Neural cell (in vitro differentiated cells): Measurements from ENCODE around the gene RASAL2. TPM values are rescaled to one million over a fixed set of nuclear protein-coding genes. Genes with fewer than 3 reads are reported as not detected.

Source experiments
- H2AFZ ChIP-seq: fragments of 200-600, 300-800 bp; sonication (generic), shearing (Covaris generic); 2 replicates; pipeline ENCODE4 v1.6.0; 2014; ENCODE audit warnings: low read depth, mild to moderate bottlenecking, antibody characterized with exemption, low read length, moderate library complexity
- H3F3A ChIP-seq: fragments of 200-600 bp; shearing (Covaris generic); 2 replicates; pipeline ENCODE4 v1.6.1; 2016; ENCODE audit warnings: mild to moderate bottlenecking, moderate library complexity, mixed read lengths, antibody characterized with exemption, low read length; ENCODE audit not compliant: insufficient read depth, poor library complexity, severe bottlenecking
- H3K27ac ChIP-seq: fragments of 200-600, 300-800 bp; sonication (generic), shearing (Covaris generic); 2 replicates; pipeline ENCODE4 v1.5.1; 2014; ENCODE audit warnings: mild to moderate bottlenecking, low read length, moderate library complexity
- H3K27me3 ChIP-seq: fragments of 300-800, 200-600 bp; sonication (generic), shearing (Covaris generic); 2 replicates; pipeline ENCODE4 v1.6.0; 2014; ENCODE audit warnings: mild to moderate bottlenecking, low read depth, low read length, moderate library complexity; ENCODE audit not compliant: insufficient read depth
- H3K36me3 ChIP-seq: fragments of 300-800, 200-600 bp; sonication (generic), shearing (Covaris generic); 2 replicates; pipeline ENCODE4 v1.5.1; 2014; ENCODE audit warnings: mild to moderate bottlenecking, antibody characterized with exemption, low read length, moderate library complexity; ENCODE audit not compliant: insufficient read depth
- H3K4me2 ChIP-seq: fragments of 300-800, 200-600 bp; sonication (generic), shearing (Covaris generic); 2 replicates; pipeline ENCODE4 v1.6.0; 2014; ENCODE audit warnings: mild to moderate bottlenecking, low read length
- H3K4me3 ChIP-seq: fragments of 300-800, 200-600 bp; sonication (generic), shearing (Covaris generic); 2 replicates; pipeline ENCODE4 v1.5.1; 2014; ENCODE audit warnings: mild to moderate bottlenecking, low read length, moderate library complexity
- H3K79me2 ChIP-seq: fragments of 200-600 bp; shearing (Covaris generic); replicated peaks from 2 replicates; pipeline ENCODE4 v1.6.0; 2014; ENCODE audit warnings: mild to moderate bottlenecking, low read length, moderate library complexity; ENCODE audit not compliant: insufficient read depth
- H3K9ac ChIP-seq: fragments of 300-800, 200-600 bp; sonication (generic), shearing (Covaris generic); 2 replicates; pipeline ENCODE4 v1.6.1; 2016; ENCODE audit warnings: mild to moderate bottlenecking, low read length, mixed read lengths
- H3K9me2 ChIP-seq: fragments of 200-600 bp; shearing (Covaris generic); 2 replicates; pipeline ENCODE4 v1.6.1; 2016; ENCODE audit warnings: mild to moderate bottlenecking, low read length, mixed read lengths; ENCODE audit not compliant: insufficient read depth
- H3K9me3 ChIP-seq: fragments of 200-600, 300-800 bp; sonication (generic), shearing (Covaris generic); 2 replicates; pipeline ENCODE4 v1.6.1; 2016; ENCODE audit warnings: mild to moderate bottlenecking, mixed run types, low read length, moderate library complexity, mixed read lengths
- H4K20me1 ChIP-seq: fragments of 200-600 bp; shearing (Covaris generic); 2 replicates; pipeline ENCODE4 v1.6.1; 2016; ENCODE audit warnings: mild to moderate bottlenecking, mixed run types; ENCODE audit not compliant: insufficient read depth
- CTCF ChIP-seq: fragments of 450-650 bp; IDR thresholded peaks from 2 replicates; pipeline ENCODE4 v1.5.1; 2014; ENCODE audit warnings: antibody characterized with exemption, mild to moderate bottlenecking, moderate library complexity; ENCODE audit not compliant: poor library complexity, severe bottlenecking
- EP300 ChIP-seq: fragments of 450-650 bp; conservative IDR thresholded peaks from 2 replicates; pipeline ENCODE4 v1.6.1; 2014; ENCODE audit warnings: antibody characterized with exemption, mild to moderate bottlenecking, moderate library complexity; ENCODE audit not compliant: poor library complexity, severe bottlenecking
- EZH2 ChIP-seq: fragments of 200-600, 300-800 bp; shearing (Covaris generic), sonication (generic); IDR thresholded peaks from 2 replicates; pipeline ENCODE4 v1.6.1; 2014; ENCODE audit warnings: antibody characterized with exemption, low read length, borderline replicate concordance, mild to moderate bottlenecking; ENCODE audit not compliant: insufficient read depth, poor library complexity, severe bottlenecking
- MXI1 ChIP-seq: fragments of 450-650 bp; conservative IDR thresholded peaks from 2 replicates; pipeline ENCODE4 v1.6.1; 2014; ENCODE audit warnings: antibody characterized with exemption, mild to moderate bottlenecking; ENCODE audit not compliant: poor library complexity, severe bottlenecking
- POLR2AphosphoS5 ChIP-seq: IDR thresholded peaks from 2 replicates; pipeline ENCODE4 v1.6.1; 2012
- RAD21 ChIP-seq: fragments of 450-650 bp; conservative IDR thresholded peaks from 2 replicates; pipeline ENCODE4 v1.6.1; 2014; ENCODE audit warnings: antibody characterized with exemption, mild to moderate bottlenecking, moderate library complexity
- REST ChIP-seq: IDR thresholded peaks from 2 replicates; pipeline ENCODE4 v1.6.1; 2012; ENCODE audit warnings: borderline replicate concordance
- SMC3 ChIP-seq: fragments of 450-650 bp; conservative IDR thresholded peaks from 2 replicates; pipeline ENCODE4 v1.6.1; 2014; ENCODE audit warnings: antibody characterized with exemption, mild to moderate bottlenecking, moderate library complexity; ENCODE audit not compliant: poor library complexity
- TAF1 ChIP-seq: IDR thresholded peaks from 2 replicates; pipeline ENCODE4 v1.6.1; 2012; ENCODE audit warnings: low read depth
- polyA plus RNA-seq: library from polyadenylated mRNA; depleted of rRNA; stranded (reverse); fragments of >200 nt; gene quantifications from 2 replicates; pipeline ENCODE4 v1.2.3, GENCODE V29; 2014

RASAL2 gene
- polyA plus RNA-seq, 1 donor from 2014 or later: 73.3 TPM

- TF ChIP-seq REST: no peak
- TF ChIP-seq EP300: no peak
- no peak for TF ChIP-seq TAF1
- no peak for TF ChIP-seq SMC3
- TF ChIP-seq POLR2AphosphoS5: no peak
- no peak for TF ChIP-seq RAD21
- TF ChIP-seq CTCF: no peak
- no peak for TF ChIP-seq MXI1
- TF ChIP-seq EZH2: no peak
- Histone ChIP-seq H3K27me3 (no peaks in the 10 kb centered on the region), H3K79me2 (no peaks in the 10 kb centered on the region), H3K4me3 (no peak overlapping the region), H3K9ac (no peak overlapping the region), H3K27ac (no peak overlapping the region), H4K20me1 (no peaks in the 10 kb centered on the region), H3K4me2 (no peak overlapping the region), H3F3A (no peaks in the 10 kb centered on the region), H2AFZ (no peak overlapping the region), H3K36me3 (no peaks in the 10 kb centered on the region), H3K9me2 (no peaks in the 10 kb centered on the region), H3K9me3 (no peaks in the 10 kb centered on the region)
Measured at GRCh38 chr1:178052650-178053461, 41.0 kb upstream of the RASAL2 start.

GRCh38 chr1:178055093-178055492, 38.8 kb upstream of the RASAL2 start:
- no peak overlapping the region for H3K4me3 ChIP-seq
- H3K4me2 ChIP-seq: no peak overlapping the region
- no peaks in the 10 kb centered on the region for H3K36me3 ChIP-seq
- H3K9ac ChIP-seq: no peak overlapping the region
- H3F3A ChIP-seq: no peaks in the 10 kb centered on the region
- TF ChIP-seq EP300 (no peak), MXI1 (no peak), EZH2 (no peak), REST (no peak), SMC3 (no peak), RAD21 (no peak), CTCF (no peak), TAF1 (no peak), POLR2AphosphoS5 (no peak)
- no peaks in the 10 kb centered on the region for H3K27me3 ChIP-seq
- no peaks in the 10 kb centered on the region for H4K20me1 ChIP-seq
- H3K27ac ChIP-seq: no peak overlapping the region
- H3K79me2 ChIP-seq: no peaks in the 10 kb centered on the region
- no peaks in the 10 kb centered on the region for H3K9me2 ChIP-seq
- H2AFZ ChIP-seq: no peak overlapping the region
- H3K9me3 ChIP-seq: no peaks in the 10 kb centered on the region
